ENCODE results near the gene ROBO1.

DNA sequence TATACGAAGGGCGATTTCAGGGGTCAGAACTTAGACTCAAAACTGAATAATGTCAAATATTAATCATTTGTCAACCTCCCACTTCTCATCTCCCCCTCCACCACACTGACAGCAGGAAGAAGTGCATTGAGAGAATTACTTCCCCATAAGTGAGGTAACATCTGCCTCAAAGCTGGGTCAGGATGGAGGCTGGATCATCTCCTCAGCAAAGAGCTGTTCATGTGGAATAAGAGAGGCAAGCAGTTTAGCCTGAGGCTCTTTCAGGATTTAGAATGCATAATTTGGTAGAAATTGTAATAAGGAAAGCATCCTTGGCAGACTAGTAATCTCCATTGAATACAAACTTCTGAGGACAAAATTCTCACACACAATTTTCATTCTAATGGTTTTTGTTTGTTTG is 512.1 kb downstream of the ROBO1 start:
- TF ChIP-seq, protein P1, sequence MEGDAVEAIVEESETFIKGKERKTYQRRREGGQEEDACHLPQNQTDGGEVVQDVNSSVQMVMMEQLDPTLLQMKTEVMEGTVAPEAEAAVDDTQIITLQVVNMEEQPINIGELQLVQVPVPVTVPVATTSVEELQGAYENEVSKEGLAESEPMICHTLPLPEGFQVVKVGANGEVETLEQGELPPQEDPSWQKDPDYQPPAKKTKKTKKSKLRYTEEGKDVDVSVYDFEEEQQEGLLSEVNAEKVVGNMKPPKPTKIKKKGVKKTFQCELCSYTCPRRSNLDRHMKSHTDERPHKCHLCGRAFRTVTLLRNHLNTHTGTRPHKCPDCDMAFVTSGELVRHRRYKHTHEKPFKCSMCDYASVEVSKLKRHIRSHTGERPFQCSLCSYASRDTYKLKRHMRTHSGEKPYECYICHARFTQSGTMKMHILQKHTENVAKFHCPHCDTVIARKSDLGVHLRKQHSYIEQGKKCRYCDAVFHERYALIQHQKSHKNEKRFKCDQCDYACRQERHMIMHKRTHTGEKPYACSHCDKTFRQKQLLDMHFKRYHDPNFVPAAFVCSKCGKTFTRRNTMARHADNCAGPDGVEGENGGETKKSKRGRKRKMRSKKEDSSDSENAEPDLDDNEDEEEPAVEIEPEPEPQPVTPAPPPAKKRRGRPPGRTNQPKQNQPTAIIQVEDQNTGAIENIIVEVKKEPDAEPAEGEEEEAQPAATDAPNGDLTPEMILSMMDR (IDR thresholded peaks at IDR 0.05; ENCODE audit: insufficient read depth, low read length, poor library complexity, severe bottlenecking): no peak
- no peak for TF ChIP-seq EZH2phosphoT487 (conservative IDR thresholded peaks at IDR 0.05; ENCODE audit: low read length)
